HepG2 (cell line): Measurements from ENCODE around the gene TNK1. TPM values are rescaled to one million over a fixed set of nuclear protein-coding genes. Genes with fewer than 3 reads are reported as not detected.

Experiments
- BRCA1 ChIP-seq: sonication (generic); formaldehyde crosslinking; IDR thresholded peaks from 2 replicates; pipeline ENCODE4 v1.4.0; 2020; ENCODE audit warnings: missing genetic modification reagents
- EED ChIP-seq: sonication (generic); formaldehyde crosslinking; IDR thresholded peaks from 2 replicates; pipeline ENCODE4 v1.5.0; 2020; ENCODE audit warnings: mild to moderate bottlenecking, missing genetic modification reagents
- ELF4 ChIP-seq: sonication (generic); formaldehyde crosslinking; IDR thresholded peaks from 2 replicates; pipeline ENCODE4 v1.5.0; 2020; ENCODE audit warnings: missing genetic modification reagents, mild to moderate bottlenecking, moderate library complexity, borderline replicate concordance
- FOXJ3 ChIP-seq: sonication (generic); formaldehyde crosslinking; IDR thresholded peaks from 2 replicates; pipeline ENCODE4 v1.4.0; 2020; ENCODE audit warnings: missing genetic modification reagents, mild to moderate bottlenecking, borderline replicate concordance
- FOXK2 ChIP-seq: fragments of 450-650 bp; IDR thresholded peaks from 2 replicates; pipeline ENCODE4 v1.6.1; 2016
- HNRNPLL ChIP-seq: fragments of 200-400 bp; formaldehyde crosslinking; IDR thresholded peaks from 2 replicates; pipeline ENCODE4 v1.6.1; 2017; ENCODE audit warnings: mild to moderate bottlenecking, low read depth, low read length; ENCODE audit not compliant: poor library complexity, severe bottlenecking
- JARID2 ChIP-seq: sonication (generic); formaldehyde crosslinking; IDR thresholded peaks from 2 replicates; pipeline ENCODE4 v1.8.1; 2023; ENCODE audit warnings: missing genetic modification reagents, inconsistent platforms; ENCODE audit not compliant: insufficient replicate concordance
- KAT7 ChIP-seq: IDR thresholded peaks from 2 replicates; pipeline ENCODE4 v1.6.1; 2018; ENCODE audit warnings: borderline replicate concordance, missing compliant biosample characterization
- MAF1 ChIP-seq: sonication (generic); formaldehyde crosslinking; IDR thresholded peaks from 2 replicates; pipeline ENCODE4 v1.5.0; 2020; ENCODE audit warnings: missing genetic modification reagents, borderline replicate concordance
- RXRB ChIP-seq: IDR thresholded peaks from 2 replicates; pipeline ENCODE4 v1.6.1; 2016; ENCODE audit warnings: borderline replicate concordance, missing genetic modification reagents, missing compliant biosample characterization
- ZEB1 ChIP-seq: IDR thresholded peaks from 2 replicates; pipeline ENCODE4 v1.6.1; 2012; ENCODE audit warnings: mild to moderate bottlenecking, low read depth, inconsistent platforms; ENCODE audit not compliant: insufficient replicate concordance
- ZNF121 ChIP-seq: sonication (generic); formaldehyde crosslinking; IDR thresholded peaks from 2 replicates; pipeline ENCODE4 v1.5.0; 2020; ENCODE audit warnings: mild to moderate bottlenecking, missing genetic modification reagents
- ZNF230 ChIP-seq: sonication (generic); formaldehyde crosslinking; IDR thresholded peaks from 2 replicates; pipeline ENCODE4 v1.4.0; 2020; ENCODE audit warnings: mild to moderate bottlenecking, missing genetic modification reagents
- ZNF678 ChIP-seq: sonication (generic); formaldehyde crosslinking; IDR thresholded peaks from 2 replicates; pipeline ENCODE4 v1.4.0; 2020; ENCODE audit warnings: mild to moderate bottlenecking, missing genetic modification reagents
- ZNF720 ChIP-seq: sonication (generic); formaldehyde crosslinking; IDR thresholded peaks from 2 replicates; pipeline ENCODE4 v1.4.0; 2020; ENCODE audit warnings: missing genetic modification reagents
- ZNF747 ChIP-seq: sonication (generic); formaldehyde crosslinking; IDR thresholded peaks from 2 replicates; pipeline ENCODE4 v1.8.1; 2023; ENCODE audit warnings: missing genetic modification reagents, mild to moderate bottlenecking, borderline replicate concordance
- polyA plus RNA-seq, 8 experiments: library from polyadenylated mRNA; depleted of rRNA in 3 of 8; stranded (reverse) in 7 of 8; unstranded in 1 of 8; fragments of >200 nt; fragmentation: Illumina TruSeq in 4 of 8; extraction: Trizol in 4 of 8; gene quantifications; 2 replicates each; pipeline versions ENCODE4 v1.2.1 to v1.2.3, GENCODE V29; 2011 to 2016; ENCODE audit warnings: low read depth in 4 of 8, missing spikeins in 1 of 8, mixed read lengths in 1 of 8; ENCODE audit not compliant: insufficient read depth in 1 of 8
- total RNA-seq, 5 experiments: library from RNA; depleted of rRNA; stranded (reverse); fragments of >200 nt; fragmentation: Illumina TruSeq; extraction: Trizol; gene quantifications; 2 replicates each; pipeline ENCODE4 v1.2.3, GENCODE V29; 2016; ENCODE audit warnings: low read depth in 1 of 5
- TF ChIP-seq, protein P1 (sequence below): sonication (generic); formaldehyde crosslinking; IDR thresholded peaks from 2 replicates; pipeline ENCODE4 v1.8.0; 2022; ENCODE audit warnings: mild to moderate bottlenecking, missing genetic modification reagents; ENCODE audit not compliant: insufficient replicate concordance
- TF ChIP-seq, protein P2 (sequence below): sonication (generic); formaldehyde crosslinking; IDR thresholded peaks from 2 replicates; pipeline ENCODE4 v1.5.0; 2020; ENCODE audit warnings: missing genetic modification reagents
- TF ChIP-seq, protein P3 (sequence below): sonication (generic); formaldehyde crosslinking; IDR thresholded peaks from 2 replicates; pipeline ENCODE4 v1.4.0; 2020; ENCODE audit warnings: missing genetic modification reagents, borderline replicate concordance
- TF ChIP-seq, protein P4 (sequence below): sonication (generic); formaldehyde crosslinking; IDR thresholded peaks from 2 replicates; pipeline ENCODE4 v1.8.0; 2022; ENCODE audit warnings: missing genetic modification reagents, mild to moderate bottlenecking, borderline replicate concordance
- TF ChIP-seq, protein P5 (sequence below): sonication (generic); formaldehyde crosslinking; IDR thresholded peaks from 2 replicates; pipeline ENCODE4 v1.5.1; 2020; ENCODE audit warnings: missing genetic modification reagents, mild to moderate bottlenecking, borderline replicate concordance

TNK1 gene
- total and polyA plus RNA-seq, 2 of the 13 experiments (the other 11 are each of a cell fraction or from before 2014, with no cell fraction given), result 2.0 to 3.5 TPM

DNA sequence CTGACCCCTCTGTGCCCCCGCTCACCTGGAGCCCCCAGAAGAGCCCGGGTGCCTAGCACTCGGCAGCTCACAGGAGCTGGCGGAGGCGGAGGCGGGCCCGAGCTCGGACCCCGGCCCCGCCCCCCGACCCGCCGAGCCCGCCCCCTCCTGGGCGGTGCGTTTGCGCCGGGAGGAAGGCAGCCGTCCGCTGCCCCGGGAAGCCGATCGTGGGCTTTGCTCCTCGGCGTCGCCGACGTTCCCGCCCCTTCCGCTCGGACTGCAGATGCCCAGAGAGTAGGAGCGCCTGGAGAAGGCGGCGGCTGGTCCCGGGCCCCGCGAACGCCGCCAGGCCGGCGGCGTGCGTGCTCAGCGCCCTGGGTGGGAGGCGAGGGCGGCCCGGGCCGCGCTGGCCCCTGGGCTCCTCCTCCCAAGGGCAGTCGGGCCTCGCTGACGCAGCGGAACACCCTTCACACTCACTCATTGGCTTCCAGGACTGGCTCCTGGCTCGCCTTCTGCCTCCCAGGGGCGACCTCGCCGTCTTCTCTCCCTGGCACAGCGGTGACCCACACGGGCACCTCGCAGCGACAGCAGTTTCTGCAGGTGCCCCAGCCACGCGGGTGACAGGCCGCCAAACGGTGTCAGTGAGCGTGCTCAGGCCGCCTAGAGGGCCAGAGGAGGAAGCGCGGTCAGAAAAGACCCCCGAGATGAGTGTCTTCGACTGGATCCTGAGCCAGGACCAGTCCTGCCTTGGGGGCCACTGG, 13.7 kb downstream of the TNK1 start, which contains the start of gene PLSCR3 (continued):
- TF ChIP-seq, protein P1, sequence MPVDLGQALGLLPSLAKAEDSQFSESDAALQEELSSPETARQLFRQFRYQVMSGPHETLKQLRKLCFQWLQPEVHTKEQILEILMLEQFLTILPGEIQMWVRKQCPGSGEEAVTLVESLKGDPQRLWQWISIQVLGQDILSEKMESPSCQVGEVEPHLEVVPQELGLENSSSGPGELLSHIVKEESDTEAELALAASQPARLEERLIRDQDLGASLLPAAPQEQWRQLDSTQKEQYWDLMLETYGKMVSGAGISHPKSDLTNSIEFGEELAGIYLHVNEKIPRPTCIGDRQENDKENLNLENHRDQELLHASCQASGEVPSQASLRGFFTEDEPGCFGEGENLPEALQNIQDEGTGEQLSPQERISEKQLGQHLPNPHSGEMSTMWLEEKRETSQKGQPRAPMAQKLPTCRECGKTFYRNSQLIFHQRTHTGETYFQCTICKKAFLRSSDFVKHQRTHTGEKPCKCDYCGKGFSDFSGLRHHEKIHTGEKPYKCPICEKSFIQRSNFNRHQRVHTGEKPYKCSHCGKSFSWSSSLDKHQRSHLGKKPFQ (CRISPR knock-in tag), result no peak
- TF ChIP-seq ZNF720 (CRISPR knock-in tag) (no peak), ZNF678 (CRISPR knock-in tag) (no peak), BRCA1 (CRISPR knock-in tag) (no peak), EED (no peak), ZEB1 (no peak), ZNF747 (CRISPR knock-in tag) (peak; percentile 51; the same call in 1 of the 2 replicates), ELF4 (CRISPR knock-in tag) (no peak), FOXJ3 (CRISPR knock-in tag) (no peak), ZNF230 (CRISPR knock-in tag) (no peak), MAF1 (CRISPR knock-in tag) (no peak), JARID2 (CRISPR knock-in tag) (peak; percentile 81), ZNF121 (CRISPR knock-in tag) (no peak; the same call in 1 of the 2 replicates), RXRB (CRISPR knock-in tag) (no peak), KAT7 (no peak), HNRNPLL (peak; percentile 64), FOXK2 (no peak)
- TF ChIP-seq, protein P2, sequence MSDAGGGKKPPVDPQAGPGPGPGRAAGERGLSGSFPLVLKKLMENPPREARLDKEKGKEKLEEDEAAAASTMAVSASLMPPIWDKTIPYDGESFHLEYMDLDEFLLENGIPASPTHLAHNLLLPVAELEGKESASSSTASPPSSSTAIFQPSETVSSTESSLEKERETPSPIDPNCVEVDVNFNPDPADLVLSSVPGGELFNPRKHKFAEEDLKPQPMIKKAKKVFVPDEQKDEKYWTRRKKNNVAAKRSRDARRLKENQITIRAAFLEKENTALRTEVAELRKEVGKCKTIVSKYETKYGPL (CRISPR knock-in tag), result no peak
- TF ChIP-seq, protein P3, sequence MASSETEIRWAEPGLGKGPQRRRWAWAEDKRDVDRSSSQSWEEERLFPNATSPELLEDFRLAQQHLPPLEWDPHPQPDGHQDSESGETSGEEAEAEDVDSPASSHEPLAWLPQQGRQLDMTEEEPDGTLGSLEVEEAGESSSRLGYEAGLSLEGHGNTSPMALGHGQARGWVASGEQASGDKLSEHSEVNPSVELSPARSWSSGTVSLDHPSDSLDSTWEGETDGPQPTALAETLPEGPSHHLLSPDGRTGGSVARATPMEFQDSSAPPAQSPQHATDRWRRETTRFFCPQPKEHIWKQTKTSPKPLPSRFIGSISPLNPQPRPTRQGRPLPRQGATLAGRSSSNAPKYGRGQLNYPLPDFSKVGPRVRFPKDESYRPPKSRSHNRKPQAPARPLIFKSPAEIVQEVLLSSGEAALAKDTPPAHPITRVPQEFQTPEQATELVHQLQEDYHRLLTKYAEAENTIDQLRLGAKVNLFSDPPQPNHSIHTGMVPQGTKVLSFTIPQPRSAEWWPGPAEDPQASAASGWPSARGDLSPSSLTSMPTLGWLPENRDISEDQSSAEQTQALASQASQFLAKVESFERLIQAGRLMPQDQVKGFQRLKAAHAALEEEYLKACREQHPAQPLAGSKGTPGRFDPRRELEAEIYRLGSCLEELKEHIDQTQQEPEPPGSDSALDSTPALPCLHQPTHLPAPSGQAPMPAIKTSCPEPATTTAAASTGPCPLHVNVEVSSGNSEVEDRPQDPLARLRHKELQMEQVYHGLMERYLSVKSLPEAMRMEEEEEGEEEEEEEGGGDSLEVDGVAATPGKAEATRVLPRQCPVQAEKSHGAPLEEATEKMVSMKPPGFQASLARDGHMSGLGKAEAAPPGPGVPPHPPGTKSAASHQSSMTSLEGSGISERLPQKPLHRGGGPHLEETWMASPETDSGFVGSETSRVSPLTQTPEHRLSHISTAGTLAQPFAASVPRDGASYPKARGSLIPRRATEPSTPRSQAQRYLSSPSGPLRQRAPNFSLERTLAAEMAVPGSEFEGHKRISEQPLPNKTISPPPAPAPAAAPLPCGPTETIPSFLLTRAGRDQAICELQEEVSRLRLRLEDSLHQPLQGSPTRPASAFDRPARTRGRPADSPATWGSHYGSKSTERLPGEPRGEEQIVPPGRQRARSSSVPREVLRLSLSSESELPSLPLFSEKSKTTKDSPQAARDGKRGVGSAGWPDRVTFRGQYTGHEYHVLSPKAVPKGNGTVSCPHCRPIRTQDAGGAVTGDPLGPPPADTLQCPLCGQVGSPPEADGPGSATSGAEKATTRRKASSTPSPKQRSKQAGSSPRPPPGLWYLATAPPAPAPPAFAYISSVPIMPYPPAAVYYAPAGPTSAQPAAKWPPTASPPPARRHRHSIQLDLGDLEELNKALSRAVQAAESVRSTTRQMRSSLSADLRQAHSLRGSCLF (CRISPR knock-in tag), result no peak
- TF ChIP-seq, protein P4, sequence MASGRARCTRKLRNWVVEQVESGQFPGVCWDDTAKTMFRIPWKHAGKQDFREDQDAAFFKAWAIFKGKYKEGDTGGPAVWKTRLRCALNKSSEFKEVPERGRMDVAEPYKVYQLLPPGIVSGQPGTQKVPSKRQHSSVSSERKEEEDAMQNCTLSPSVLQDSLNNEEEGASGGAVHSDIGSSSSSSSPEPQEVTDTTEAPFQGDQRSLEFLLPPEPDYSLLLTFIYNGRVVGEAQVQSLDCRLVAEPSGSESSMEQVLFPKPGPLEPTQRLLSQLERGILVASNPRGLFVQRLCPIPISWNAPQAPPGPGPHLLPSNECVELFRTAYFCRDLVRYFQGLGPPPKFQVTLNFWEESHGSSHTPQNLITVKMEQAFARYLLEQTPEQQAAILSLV (CRISPR knock-in tag), result no peak
- TF ChIP-seq, protein P5, sequence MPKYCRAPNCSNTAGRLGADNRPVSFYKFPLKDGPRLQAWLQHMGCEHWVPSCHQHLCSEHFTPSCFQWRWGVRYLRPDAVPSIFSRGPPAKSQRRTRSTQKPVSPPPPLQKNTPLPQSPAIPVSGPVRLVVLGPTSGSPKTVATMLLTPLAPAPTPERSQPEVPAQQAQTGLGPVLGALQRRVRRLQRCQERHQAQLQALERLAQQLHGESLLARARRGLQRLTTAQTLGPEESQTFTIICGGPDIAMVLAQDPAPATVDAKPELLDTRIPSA, result no peak
